HK-2 (cell line): ENCODE measurements around the gene FUT7.

Source experiments
- DNase-seq: peaks from one replicate; pipeline ENCODE4 v3.0.0-alpha.2; 2018; ENCODE audit not compliant: unreplicated experiment

FUT7 gene, protein sequence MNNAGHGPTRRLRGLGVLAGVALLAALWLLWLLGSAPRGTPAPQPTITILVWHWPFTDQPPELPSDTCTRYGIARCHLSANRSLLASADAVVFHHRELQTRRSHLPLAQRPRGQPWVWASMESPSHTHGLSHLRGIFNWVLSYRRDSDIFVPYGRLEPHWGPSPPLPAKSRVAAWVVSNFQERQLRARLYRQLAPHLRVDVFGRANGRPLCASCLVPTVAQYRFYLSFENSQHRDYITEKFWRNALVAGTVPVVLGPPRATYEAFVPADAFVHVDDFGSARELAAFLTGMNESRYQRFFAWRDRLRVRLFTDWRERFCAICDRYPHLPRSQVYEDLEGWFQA

DNA sequence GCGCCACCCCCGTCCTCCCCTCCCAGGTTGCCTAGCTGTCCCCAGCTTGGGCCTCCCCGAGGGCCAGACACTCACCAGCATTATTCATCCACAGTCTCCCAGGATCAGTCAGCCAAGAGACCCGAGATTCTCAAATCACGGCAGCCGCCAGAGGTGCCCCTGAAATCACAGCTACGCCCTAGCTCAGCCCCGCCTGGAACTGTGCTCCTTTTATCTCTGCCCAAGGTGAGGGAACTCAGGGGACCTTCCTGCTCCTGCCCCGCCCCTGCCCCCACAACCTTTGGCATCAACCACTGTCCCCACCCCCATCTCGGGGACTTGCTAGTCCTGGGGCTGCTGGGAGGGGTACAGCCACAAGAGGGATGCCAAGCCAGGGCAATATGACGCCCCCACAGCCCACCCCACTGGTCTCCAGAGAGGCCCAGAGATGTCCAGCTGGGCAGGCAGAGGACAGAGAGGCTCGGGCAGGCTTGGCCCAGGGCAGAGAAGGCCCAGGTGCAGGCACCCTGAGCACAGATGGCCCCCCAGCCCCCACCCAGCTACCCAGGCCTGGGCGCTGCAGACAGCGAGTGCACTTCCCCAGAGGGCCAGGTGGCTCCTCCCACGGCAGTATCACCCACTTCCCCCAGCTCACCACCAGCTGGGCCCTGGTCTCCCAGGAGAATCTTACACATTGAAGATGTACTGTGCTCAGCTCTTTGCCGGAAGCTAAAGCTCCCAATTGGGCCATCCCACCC is at the start of gene FUT7:
Gene FUT7, minus strand, starts transcription at position 185 of the 737 bp plus-strand sequence. Its CDS starts 97 bp downstream, at position 88.
- DNase-seq: no peak

DNA sequence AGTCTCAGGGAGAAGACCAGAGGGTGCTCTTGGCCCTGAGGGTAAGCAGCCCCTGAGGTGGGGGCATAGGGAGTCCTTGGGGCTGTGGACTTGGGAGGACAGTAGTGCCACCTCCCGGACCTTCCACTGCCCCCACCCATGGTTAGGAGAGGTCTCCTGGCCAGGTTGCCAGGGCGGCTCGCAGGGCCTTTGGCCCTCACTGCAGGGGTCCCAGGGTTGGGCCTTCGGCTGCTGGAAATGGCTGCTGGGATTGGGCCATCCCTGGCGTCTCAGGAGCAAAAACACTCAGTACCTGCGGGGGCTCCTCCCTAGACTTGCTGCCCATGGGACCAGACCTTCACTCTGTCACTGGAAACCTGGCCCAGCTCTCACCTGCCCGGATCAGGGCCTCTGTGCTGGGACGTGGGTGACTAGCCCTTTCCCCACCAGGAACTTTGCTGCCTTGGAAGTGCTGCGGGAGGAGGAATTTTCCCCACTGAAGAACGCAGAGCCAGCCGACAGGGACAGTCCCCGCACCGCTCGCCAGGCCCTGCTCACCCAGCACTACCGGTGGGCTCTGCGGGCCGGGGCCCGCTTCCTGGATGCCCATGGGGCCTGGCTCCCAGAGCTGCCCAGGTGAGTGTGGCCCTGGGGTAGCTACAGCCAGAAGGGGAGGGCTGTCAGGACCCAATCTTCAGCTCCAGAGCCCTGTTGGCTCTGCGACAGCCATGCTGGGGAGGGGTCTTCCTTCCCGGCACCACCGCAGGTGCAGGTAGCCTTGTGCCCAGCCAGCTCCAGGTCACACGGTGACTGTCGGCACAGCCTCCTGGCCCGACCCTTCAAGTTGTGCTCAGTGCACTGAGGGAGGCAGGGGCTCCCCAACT is 48.6 kb upstream of the FUT7 start:
- DNase-seq: no peak

DNA sequence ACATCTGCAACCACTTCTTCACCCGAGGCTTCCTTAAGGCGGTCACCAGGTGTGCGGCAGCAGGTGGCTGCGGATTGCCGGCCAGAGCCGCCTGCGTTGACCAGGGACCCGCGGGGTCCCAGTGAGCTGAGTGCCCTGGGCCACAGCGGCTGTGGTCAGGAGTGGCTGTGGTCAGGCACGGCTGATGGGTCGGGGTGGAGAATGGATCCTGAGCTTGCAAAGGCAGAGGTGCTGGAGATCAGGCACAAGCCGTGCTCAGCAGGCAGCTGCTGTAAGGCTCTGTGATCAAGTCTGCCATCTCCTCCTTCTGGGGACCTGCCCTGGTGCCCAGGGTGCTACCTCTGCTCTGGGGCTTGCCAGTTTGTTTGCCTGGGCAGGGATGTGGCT is 47.5 kb upstream of the FUT7 start:
- DNase-seq: no peak

DNA sequence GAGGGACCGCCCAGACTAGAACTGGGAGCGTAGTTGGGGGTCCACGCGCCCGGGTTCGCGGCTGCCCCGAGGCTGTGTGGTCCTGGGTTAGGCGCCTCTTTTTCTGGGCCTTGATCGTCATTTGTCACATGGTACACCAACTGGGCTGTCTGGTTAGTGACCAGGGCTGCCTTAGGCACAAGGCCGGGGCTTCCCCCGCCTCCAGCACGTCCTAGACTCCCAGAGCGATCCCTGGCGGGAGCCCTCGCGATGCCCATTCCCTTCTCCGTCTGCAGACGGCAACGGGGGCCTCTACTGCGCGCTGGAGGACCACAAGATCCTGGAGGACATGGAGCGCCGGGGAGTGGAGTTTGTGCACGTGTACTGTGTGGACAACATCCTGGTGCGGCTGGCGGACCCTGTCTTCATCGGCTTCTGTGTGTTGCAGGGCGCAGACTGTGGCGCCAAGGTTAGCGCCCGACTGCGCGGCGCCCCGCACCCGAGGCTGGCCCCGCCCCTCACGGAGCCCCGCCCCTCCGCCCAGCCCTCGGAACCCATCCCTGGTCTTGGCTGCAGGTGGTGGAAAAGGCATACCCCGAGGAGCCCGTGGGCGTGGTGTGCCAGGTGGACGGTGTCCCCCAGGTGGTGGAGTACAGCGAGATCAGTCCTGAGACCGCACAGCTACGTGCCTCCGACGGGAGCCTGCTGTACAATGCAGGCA is 47.0 kb upstream of the FUT7 start:
- DNase-seq: no peak

DNA sequence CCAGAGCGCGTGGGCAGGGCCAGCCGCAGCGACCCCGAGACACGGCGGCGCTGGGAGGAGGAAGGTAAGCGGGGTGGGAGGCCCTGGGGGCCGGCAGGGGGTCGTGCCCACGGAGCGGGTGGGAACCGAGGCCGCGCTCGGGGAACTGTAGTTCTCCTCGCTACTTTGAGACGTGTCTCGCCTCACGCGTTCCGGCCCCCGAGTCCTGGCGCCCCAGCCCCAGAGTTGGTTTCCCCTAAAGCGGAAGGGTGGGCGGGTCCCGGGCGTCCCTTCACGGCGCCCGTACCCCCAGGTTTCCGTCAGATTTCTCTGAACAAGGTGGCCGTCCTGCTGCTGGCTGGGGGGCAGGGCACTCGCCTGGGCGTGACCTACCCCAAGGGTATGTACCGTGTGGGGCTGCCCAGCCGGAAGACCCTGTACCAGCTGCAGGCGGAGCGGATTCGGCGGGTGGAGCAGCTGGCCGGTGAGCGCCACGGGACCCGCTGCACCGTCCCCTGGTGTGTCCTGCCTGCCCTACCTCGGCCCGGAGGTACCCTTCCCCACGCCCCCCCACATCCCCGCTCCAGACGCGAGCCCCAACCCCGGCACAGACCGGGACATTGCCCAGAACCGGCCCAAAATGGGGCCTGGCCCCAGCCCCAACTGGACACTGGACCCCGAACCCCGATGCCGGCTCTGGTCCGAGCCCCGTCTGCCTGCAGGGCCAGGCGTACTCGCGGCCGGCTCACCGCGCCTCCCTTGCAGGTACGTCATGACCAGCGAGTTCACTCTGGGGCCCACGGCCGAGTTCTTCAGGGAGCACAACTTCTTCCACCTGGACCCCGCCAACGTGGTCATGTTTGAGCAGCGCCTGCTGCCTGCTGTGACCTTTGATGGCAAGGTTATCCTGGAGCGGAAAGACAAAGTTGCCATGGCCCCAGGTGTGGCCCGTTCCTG is 46.1 kb upstream of the FUT7 start:
- DNase-seq: no peak

DNA sequence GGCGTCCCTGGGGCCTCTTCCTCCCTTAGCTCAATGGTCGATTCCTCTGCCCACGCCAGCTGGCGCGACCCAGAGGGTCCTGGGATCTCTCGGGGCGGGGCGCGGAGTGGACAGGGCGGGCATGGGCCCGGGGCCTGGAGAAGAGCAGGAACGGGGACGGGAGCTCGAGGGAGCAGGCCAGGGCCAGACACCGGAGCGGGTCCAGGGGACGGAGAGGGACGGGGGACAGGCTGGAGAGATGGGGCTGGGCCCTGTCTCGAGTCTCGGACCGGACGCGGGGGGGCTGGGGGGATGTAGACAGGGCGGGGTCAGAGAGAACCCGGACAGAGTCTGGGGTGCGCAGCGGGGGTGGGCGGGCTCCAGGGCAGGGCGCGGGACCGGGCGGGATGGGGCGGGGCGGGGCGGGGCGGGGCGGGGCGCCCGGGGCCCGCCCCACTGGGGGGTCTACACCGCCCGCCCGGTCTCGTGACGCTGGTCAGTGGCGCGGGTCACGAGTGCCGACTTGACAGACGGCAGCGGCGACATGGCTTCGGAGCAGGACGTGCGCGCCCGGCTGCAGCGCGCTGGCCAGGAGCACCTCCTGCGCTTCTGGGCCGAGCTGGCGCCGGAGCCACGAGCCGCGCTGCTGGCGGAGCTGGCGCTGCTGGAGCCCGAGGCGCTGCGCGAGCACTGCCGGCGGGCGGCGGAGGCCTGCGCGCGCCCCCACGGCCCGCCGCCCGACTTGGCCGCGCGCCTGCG is 45.3 kb upstream of the FUT7 start, which contains the start of gene UAP1L1:
Gene UAP1L1, plus strand, starts transcription at position 508 of the 738 bp plus-strand sequence. Its CDS starts 16 bp downstream, at position 524.
- no peak for DNase-seq

DNA sequence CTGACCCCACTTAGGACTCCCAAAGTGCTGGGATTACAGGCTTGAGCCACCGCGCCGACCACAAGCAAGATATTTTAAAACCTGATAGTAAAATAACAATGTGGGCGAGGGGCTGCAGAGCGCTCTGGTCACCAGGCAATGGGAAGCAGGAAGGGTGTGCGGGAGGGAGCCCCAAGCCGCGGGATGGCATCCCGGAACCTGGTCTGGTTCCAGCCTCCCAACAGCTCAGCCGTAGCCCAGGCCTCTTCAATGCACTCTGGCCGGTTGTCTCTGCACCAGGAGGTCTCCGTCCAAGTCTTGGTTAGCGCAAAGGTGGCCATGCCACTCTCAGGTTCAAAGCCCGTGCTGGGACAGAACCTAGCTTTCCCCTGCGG is 44.7 kb upstream of the FUT7 start:
- no peak for DNase-seq

DNA sequence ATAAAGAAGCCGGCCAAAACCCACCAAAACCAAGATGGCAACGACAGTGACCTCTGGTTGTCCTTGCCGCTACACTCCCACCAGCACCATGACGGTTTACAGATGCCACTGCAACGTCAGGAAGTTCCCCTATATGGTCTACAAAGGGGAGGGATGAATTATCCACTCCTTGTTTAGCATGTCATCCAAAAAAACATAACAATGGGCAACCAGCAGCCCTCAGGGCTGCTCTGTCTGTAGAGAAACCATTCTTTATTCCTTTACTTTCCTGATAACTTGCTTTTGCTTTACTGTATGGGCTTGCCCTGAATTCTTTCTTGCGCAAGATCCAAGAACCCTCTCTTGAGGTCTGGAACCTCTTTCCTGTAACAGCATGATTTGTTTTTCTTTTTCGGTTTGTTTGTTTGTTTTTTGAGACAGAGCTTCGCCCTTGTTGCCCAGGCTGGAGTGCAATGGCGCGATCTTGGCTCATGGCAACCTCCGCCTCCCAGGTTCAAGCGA is 43.4 kb upstream of the FUT7 start:
- no peak for DNase-seq

DNA sequence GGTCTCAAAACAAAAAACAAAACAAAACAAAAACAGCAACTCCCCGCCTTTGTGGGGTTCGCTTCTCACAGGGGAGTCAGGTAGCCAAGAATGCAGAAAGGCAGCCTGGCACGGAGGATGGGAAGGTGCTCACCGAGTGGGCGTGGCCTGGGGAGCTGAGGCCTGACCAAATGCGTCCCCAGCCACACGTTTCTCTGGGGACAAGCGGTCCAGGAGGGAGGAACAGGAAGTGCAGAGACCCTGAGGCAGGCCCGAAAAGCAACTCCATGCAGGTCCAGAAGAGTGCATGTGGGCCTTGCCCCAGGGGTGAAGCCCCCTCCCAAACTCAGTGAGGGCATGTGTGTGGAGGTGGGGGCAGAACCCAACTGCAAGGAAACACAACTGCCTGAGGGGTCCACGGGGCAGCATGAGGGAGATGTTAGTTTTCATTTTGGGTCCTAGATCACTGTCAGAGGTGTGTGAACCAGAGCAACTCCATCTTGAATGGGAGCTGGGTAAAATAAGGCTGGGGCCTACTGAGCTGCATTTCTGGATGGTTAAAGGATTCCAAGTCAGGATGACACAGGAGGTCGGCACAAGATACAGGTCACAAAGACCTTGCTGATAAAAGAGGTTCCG is 42.9 kb upstream of the FUT7 start:
- no peak for DNase-seq

DNA sequence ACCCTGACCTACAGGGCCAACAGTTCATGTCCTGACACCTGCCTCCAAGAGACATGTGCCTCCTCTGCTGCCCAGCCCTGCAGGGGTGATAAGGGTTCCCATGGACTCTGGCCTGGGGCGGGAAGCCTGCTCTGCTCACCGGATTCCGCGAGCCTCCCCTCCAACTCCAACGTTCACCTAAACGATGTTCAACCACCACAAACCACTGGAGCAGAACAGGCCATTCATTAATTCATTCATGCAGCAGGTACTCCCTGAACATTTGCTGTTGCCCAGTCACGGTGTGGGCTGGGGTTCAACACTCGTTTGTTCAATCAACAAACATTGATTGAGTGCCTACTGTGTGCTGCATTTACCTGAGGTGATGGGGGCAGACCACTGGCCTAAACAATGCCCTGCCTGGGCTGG is 42.1 kb upstream of the FUT7 start:
- no peak for DNase-seq

DNA sequence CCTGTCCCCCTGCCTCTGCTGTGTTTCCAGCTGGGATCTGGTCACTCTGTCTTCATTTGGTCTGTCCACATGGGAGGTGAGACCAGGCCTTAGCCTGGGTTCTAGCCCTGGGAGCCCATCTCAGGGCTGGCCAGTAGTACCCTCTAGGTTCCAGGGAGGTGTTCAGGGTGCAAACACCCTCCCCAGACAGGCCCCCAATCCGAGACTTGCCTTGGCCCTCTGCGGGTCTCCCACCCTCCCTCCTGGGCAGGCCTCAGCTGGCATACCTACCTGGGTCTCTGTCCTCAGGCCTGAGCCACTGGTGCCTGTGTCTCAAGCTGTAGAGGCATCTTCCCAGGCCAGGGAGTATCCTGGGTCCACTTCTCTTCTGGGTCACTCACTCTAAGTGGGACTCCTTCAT is 39.4 kb upstream of the FUT7 start:
- no peak for DNase-seq

DNA sequence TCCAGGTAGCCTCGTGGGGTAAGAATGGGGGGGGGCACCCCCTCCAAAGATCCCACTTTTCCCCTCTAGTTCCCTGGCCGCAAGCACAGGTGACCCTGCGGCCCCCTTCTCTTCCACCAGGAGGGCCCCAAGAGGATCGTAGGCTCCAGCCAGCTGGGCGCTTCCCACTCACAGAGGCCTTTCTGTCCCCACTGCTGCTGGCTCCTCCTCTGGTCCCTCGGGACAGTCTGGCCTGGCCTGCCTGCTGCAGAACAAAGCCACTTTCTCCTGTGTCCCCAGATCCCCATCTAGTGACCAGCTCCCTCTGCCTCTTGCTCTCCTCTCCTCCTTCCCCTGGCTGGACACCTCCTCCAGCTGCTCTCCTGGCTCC is 39.0 kb upstream of the FUT7 start:
- no peak for DNase-seq

DNA sequence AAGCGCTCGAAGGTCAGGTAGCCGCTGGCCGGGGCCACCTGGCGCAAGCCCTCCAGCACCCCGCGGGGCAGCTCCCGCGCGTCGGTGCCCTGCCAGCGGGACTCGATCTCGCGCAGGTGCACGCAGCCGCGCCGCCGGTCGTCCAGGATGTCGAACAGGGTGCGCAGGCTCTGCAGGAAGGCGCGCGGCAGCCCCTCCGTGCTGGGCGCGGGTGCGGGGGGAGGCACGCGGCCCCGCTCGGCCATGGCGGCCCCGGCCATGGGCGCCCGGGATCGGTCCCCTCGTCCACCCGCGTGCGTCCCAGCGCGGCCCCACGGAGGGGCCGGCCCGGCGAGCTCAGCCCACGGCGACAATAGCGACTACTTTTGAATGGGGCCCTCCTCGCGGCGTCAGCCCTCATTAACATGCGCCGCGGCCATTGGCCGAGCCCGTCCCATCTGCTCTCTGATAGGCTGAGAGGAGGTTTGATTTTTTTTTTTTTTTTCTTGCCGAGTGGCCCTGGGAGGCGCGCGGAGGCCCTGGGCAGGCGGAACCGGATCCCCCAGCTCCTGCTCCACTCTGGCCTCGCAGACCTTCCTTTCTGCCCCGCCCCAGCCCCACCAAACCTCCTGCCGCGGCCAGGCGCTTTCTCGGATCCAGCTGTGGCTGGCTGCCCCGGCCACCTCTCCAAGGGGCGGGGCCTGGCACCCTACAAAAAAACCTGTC is 38.5 kb upstream of the FUT7 start, which contains the start of gene SAPCD2:
Gene SAPCD2, minus strand, starts transcription at position 357 of the 705 bp plus-strand sequence. Its CDS starts 97 bp downstream, at position 260.
- peak; percentile 89 for DNase-seq

DNA sequence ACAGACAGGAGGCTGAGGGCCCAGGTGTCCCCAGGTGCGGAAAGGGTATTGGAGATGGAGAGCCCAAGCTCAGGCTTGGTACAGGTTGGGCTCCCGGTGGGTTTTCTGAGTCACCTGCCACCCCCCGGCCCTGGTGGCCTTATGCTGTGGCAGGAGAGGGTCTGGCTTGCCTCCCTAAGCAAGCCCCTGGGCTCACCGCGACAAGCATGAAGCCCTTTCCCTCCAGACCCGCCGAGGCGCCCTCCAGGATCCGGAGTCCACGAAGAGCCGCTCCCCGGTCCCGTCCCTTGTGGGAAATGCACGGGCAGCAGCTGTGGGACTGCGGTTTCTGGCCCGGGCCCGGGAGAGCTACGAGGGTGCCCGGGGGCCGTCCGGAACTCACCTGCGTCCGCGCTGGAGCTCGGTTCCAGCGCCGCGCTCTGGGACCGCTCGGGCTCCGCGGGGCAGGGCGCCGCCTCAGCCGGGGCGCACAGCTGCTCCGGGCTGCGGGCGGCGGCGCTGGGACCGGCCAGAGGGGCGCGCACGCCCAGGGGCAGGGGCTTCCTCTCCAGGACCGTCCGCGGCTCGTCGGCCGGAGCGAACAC is 37.7 kb upstream of the FUT7 start:
- no peak for DNase-seq

DNA sequence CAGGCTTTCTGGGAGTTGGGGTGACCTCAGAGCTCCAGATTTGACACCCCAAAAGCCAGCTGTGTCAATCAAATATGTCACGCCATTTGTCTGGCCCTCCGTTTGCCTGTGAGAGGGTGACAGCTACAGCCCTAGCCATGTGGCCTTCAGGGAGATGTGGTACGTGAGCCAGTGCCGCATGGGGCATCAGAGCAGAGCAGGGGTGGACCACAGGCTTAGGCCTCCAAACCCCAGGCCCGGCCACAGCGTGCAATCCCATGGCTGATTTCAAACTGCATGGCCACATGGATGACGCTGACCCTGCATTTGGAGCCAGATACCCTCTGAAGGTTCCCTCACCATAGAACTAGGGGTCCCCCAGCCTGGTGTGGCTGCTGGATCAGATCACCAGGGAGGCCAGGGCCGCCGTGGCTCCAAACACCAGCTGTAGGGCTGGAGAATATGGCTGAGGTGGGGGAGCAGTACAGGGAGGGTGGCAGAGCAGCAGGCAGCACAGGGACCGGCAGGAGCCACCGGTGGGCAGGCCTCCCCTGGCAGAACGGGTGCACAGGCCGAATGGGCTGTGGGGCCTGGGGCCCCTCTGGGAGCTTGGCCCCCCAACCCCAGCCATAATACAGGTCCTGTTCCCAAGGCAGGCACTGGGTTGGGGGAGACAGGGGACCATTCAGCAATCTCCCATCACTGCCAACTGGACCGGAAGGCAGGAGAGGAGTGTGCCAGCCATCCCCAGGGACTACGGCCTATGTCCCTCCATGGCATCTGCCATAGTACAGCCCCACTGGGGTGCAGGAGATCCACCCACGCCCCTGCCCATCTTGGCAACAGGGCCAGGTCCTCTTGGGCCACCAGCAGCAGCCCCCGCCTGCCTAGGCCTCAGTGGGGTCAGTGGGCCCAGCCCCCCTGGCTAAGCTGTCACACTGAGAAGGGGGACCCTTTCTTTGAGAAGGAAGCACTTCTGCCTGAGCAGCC is 36.9 kb upstream of the FUT7 start:
- no peak for DNase-seq

DNA sequence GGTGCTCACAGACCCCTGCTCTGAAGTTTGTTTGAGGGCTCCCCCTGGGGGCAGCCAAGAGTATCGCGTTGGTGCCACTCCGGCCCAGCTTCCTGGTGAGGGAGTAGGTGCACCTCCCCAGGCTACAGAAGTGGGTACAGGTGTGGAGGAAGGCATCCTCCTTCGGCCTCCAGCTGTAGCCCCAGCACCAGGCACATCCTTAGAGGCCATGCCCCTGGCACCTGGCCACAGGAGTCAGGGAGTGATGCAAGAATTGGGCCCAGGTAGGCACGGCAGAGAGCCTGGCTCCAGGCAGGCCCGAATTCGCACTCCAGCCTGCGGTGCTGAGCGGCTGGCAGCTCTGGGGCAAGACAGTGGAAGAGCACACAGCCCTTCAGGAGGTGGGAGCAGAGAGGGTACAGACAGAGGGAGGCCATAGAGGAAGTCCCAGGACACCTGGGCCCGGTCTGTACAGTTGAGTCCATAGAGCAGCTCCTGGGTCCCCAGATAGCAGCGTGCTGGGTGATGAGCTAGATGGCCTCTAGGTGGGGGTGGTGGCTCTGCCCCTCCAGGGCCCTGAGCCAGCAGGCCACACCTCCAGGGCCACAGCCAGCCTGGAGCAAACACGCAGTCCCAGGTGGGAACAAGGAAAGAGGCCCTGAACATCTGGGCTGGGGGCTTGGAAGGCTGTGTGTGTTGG is 36.1 kb upstream of the FUT7 start:
- peak; percentile 86 for DNase-seq
